RWPE2 (cell line): ENCODE data around the gene ZNF480.

Source experiments
- ATAC-seq: fragments of 200-7000 bp; cut with Tn5 transposase; 3 replicates; pipeline ENCODE4 v1.9.1; 2021; ENCODE audit warnings: low read depth
- DNase-seq: peaks from one replicate; pipeline ENCODE4 v3.0.0-alpha.2; 2020; ENCODE audit warnings: low spot score
- H3K27ac ChIP-seq: fragments of 450-650 bp; 2 replicates; pipeline ENCODE4 v1.5.1; 2017; ENCODE audit warnings: mild to moderate bottlenecking; ENCODE audit not compliant: poor library complexity, severe bottlenecking
- H3K27me3 ChIP-seq: fragments of 250-450 bp; sonication (Bioruptor Pico); 2 replicates; pipeline ENCODE4 v1.5.1; 2021; ENCODE audit warnings: mild to moderate bottlenecking, moderate library complexity; ENCODE audit not compliant: insufficient read depth, poor library complexity, severe bottlenecking
- H3K36me3 ChIP-seq: fragments of 250-450 bp; sonication (Bioruptor Pico); 2 replicates; pipeline ENCODE4 v1.5.1; 2020; ENCODE audit warnings: low read depth, mild to moderate bottlenecking, moderate library complexity
- H3K4me1 ChIP-seq: fragments of 250-450 bp; sonication (Bioruptor Pico); 2 replicates; pipeline ENCODE4 v1.5.1; 2021; ENCODE audit warnings: mild to moderate bottlenecking, moderate library complexity; ENCODE audit not compliant: insufficient read depth, poor library complexity, severe bottlenecking
- H3K4me3 ChIP-seq: fragments of 250-450 bp; sonication (Bioruptor Pico); 2 replicates; pipeline ENCODE4 v1.5.1; 2021; ENCODE audit warnings: mild to moderate bottlenecking, moderate library complexity; ENCODE audit not compliant: severe bottlenecking
- H3K9me3 ChIP-seq: fragments of 250-450 bp; sonication (Bioruptor Pico); 2 replicates; pipeline ENCODE4 v1.5.1; 2021; ENCODE audit warnings: mild to moderate bottlenecking, moderate library complexity; ENCODE audit not compliant: severe bottlenecking
- CTCF ChIP-seq: fragments of 450-650 bp; IDR thresholded peaks from one replicate; pipeline ENCODE4 v1.5.1; 2017; ENCODE audit warnings: mild to moderate bottlenecking, moderate library complexity; ENCODE audit not compliant: poor library complexity, severe bottlenecking

The ZNF480 gene

GRCh38 chr19:52366414-52366824, 69.5 kb downstream of the ZNF480 start:
- no peaks in the 10 kb centered on the region for H3K36me3 ChIP-seq
- DNase-seq: no peak
- H3K4me1 ChIP-seq: no peaks in the 10 kb centered on the region
- H3K9me3 ChIP-seq: peaks cover 15% of the 10 kb centered on the region
- H3K4me3 ChIP-seq: no peak overlapping the region
- no peak overlapping the region for H3K27ac ChIP-seq
- no peaks in the 10 kb centered on the region for H3K27me3 ChIP-seq
- no peak for TF ChIP-seq CTCF
- no peak for ATAC-seq

- ATAC-seq (peak; percentile 98), DNase-seq (peak; percentile 88)
- H3K27me3 ChIP-seq: no peaks in the 10 kb centered on the region
- no peaks in the 10 kb centered on the region for H3K4me1 ChIP-seq
- peak within 1 kb of the TSS; percentile 73 for H3K27ac ChIP-seq
- no peak for TF ChIP-seq CTCF
- 0 out of 2 replicates have a peak, but pooled peaks cover 8% of the 10 kb centered on the region for H3K36me3 ChIP-seq
- peak within 1 kb of the TSS; percentile 50 for H3K4me3 ChIP-seq
- H3K9me3 ChIP-seq: peaks cover 12% of the 10 kb centered on the region
These were observed 72.8 kb downstream of the ZNF480 start, which contains the start of gene ZNF880 for GRCh38 chr19:52369559-52370340. Gene ZNF880, plus strand, starts transcription at chr19:52369923. Its CDS starts 43 bp downstream, at chr19:52369966.

GRCh38 chr19:52370341-52370710, 73.4 kb downstream of the ZNF480 start:
- Histone ChIP-seq H3K27ac (peak overlapping the region; percentile 73), H3K9me3 (peaks cover 11% of the 10 kb centered on the region), H3K27me3 (no peaks in the 10 kb centered on the region), H3K36me3 (peaks cover 9% of the 10 kb centered on the region; the same call in 1 of the 2 replicates), H3K4me1 (no peaks in the 10 kb centered on the region), H3K4me3 (peak overlapping the region; percentile 50)
- no peak for DNase-seq
- no peak for ATAC-seq
- no peak for TF ChIP-seq CTCF
